GM19463 (cell line): Measurements from ENCODE around the gene NBEAL2.

Experiments
- ATAC-seq: cut with Tn5 transposase; IDR thresholded peaks from one replicate; pipeline ENCODE4 v1.9.1; 2021; ENCODE audit warnings: mild to moderate bottlenecking, moderate library complexity; ENCODE audit not compliant: unreplicated experiment

NBEAL2 gene

DNA sequence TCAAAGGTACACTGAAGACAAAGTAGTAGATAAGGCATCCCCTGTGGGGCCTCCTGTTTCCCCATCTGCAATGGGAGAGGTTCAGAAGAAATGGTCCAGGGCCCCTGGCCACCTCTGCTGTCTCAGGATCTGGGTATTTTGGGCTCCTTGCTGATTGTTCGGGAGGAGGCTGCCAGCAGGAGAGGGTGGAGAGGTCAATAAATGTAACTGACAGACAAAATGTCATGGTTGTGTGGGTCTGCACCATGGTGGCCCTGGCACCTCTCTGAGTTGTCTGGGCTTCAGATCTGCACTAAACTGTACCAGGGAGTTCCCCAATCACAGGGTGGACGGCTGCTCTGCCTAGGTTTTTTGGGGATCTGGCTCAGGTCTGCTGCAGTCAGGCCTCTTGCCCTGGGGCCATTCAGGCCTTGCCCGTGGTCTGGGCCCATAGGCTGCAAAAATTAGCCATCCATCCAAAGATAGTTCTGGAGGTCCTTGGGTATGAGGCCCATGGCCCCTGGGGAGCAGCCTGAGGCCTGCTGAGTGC is 7.4 kb downstream of the NBEAL2 start:
- no peak for ATAC-seq

GRCh38 chr3:46987319-46987742 is 7.9 kb downstream of the NBEAL2 start:
- peak; percentile 9 for ATAC-seq

GRCh38 chr3:46987743-46988401 is 8.4 kb downstream of the NBEAL2 start:
- peak; percentile 74 for ATAC-seq

- ATAC-seq, result no peak
These were observed 9.2 kb downstream of the NBEAL2 start for GRCh38 chr3:46988616-46989015.

DNA sequence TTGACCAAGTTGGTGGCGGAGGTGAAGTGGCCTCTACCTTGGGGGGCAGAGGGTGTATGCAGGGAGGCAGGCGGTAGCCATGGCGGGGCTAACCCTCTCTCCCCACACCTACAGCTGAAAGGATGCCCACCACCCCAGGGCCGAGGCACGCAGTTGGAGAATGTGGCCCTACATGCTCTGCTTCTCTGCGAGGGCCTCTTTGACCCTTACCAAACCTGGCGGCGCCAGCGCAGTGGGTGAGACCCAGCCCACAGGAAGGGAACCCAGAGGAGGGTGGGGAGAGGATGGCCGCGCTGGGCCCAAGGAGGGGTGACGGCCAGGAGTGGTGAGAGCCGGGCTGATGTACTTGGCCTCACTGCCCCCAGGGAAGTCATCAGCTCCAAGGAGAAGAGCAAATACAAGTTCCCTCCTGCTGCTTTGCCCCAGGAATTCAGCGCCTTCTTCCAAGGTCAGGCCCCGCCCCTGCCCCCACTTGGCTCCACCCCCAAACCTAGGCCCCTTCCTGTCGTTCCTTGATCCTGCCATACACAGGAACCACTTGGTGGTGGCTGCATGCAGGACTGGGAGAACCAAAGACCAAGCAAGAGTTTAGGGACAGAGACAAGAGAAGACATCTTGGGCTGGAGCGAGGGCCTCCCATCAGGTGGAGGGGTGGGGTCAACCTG is 9.8 kb downstream of the NBEAL2 start:
- ATAC-seq, result no peak

GRCh38 chr3:46990573-46991374 is 11.3 kb downstream of the NBEAL2 start:
- ATAC-seq, result peak; percentile 55

- no peak for ATAC-seq
These were observed 12.1 kb downstream of the NBEAL2 start for GRCh38 chr3:46991406-46992165.

- no peak for ATAC-seq
These were observed 12.8 kb downstream of the NBEAL2 start for GRCh38 chr3:46992231-46992630.

DNA sequence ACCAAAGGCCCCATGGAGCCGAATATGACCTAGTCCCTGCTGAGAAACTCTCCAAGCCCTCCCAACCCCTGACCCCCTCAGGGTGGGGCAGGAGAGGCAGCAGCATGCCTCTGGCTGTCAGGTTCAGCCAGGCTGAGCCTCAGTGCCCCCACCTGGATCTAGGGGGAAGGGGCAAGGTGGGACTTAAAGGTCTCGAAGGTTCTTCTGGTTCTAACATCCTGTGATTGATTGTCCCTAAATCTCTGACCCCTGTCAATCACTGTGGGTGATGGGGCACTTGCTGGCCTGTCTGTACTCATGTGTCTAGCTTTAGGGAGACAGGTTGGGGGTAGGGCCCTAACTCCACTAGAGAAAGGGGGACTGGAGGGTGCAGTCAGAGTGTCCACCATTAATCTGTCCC is 13.8 kb downstream of the NBEAL2 start:
- no peak for ATAC-seq

DNA sequence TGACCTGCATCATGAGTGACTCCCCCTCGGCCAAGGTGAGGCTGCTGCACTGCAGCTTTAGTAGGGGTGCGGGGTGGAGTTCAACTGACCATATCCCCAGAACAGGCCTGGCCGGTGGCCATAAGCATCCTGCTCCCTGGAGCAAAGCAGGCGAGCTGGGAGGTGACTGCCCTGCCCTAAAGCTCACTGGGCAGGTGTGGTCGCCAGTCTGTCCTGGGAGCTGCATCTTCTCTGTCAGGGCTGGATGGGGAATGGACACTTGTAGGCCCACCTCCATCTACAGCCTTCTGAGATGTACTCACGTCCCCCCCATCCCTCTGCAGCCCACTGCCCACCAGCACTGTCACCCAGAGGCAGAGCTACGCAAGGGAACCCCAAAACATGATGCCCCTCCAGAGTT is 14.5 kb downstream of the NBEAL2 start:
- no peak for ATAC-seq

- ATAC-seq, result no peak
These were observed 15.6 kb downstream of the NBEAL2 start for GRCh38 chr3:46994801-46995731.

- ATAC-seq, result no peak
These were observed 16.6 kb downstream of the NBEAL2 start for GRCh38 chr3:46995901-46996562.

DNA sequence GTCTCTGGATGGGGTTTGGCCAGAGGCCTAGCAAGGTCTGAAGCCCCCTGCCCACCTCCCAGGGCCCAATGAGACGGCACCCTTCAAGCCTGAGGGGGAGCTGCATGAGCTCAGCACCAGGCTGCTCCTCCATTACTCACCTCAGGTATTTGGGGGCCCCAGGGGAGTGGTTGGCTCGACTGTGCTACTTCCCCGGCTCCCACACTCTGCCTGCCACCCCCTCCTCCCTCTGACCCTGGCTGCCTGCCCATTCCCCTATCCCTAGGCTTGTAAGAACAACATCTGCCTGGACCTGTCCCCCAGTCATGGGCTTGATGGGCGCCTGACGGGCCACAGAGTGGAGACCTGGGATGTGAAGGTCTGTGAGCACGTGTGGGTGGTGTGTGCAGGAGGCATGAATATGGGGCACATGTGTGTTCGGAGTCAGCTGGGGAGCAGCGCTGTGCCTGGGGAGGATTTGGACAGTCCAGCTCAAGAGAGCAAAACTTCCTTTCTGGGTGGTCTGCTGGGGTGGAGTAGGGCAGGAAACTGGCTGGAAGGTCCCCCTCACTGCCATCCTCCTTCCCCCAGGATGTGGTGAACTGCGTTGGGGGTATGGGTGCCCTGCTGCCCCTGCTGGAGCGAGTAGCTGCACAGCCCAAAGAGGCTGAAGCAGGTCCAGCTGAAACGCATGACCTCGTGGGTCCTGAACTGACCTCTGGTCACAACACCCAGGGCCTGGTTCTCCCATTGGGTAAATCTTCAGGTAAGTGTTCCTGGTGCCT is 17.4 kb downstream of the NBEAL2 start:
- ATAC-seq, result no peak

GRCh38 chr3:46997453-46998091 is 18.1 kb downstream of the NBEAL2 start:
- no peak for ATAC-seq

DNA sequence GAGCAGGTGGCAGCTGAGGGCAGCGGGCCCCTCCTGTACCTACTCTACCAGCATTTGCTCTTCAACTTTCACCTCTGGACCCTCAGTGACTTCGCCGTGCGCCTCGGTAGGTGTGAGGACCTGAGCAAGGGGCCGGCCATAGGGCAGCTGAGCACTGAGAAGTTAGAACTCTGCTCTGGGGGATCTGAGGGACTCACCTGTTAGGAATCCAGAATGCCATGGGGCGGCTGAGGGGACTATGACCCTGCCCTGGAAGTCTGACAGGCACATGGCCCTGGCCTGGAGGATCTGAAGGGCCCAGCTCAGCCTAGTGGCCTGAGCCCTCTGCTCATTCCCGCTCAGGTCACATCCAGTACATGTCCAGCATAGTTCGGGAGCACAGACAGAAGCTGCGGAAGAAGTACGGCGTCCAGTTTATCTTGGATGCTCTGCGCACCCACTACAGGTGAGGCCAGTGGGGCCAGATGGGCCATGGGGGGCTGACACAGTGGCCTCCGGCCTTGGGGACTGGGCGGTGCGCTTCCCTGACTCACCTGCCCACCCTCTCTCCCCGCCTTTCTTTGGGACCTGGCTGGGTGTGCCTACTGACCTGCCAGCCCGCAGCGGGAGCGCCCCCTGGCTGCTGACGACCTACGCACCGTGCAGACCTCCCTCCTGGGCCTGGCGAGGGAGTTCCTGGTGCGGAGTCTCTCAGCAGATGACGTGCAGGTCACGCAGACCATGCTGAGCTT is 18.8 kb downstream of the NBEAL2 start:
- no peak for ATAC-seq

DNA sequence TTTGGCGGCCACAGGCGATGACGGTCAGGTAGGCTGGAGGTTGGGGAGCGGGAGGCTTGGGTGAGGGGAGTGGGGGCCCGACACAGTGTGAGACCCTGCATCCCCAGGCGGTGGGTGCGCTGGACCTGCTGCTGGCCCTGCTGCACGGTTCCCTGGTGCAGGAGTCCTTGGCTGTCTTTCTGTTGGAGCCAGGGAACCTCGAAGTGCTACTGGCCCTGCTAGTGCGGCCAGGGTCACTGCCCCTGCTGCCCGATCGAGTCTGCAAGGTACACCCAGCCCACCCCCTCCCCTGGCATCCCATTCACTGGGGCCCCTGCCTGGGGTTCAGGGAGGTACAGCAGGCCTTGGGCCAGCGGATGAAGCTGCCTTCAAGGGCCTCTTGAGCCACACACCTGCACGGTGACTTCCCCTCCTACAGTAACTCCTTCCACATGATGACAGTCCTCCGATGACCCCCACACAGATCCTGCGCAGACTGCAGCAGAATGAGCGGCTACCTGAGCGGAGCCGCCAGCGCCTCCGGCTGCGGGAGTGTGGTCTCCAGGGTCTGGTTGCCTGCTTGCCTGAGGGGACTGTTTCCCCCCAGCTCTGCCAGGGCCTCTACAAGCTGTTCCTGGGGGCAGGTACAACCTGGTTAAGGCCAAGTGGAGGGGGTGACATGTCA is 19.5 kb downstream of the NBEAL2 start:
- ATAC-seq, result no peak
